Stomach (tissue), 9 donors: ENCODE measurements around the gene NFS1. TPM values are rescaled to one million over a fixed set of nuclear protein-coding genes. Genes with fewer than 3 reads are reported as not detected.

Experiments
- DNase-seq, 2 donors: peaks; one replicate each; pipeline versions ENCODE4 v3.0.0 to v3.0.0-alpha.2; 2013 to 2019
- H3K27ac ChIP-seq, 5 donors: fragments of 200-600 bp in 4 of 5; sonication (generic) in 4 of 5; one replicate each; pipeline ENCODE4 v1.5.1; 2013 to 2019; ENCODE audit warnings: mild to moderate bottlenecking in 1 of 5, moderate library complexity in 1 of 5
- H3K27me3 ChIP-seq, 3 donors: fragments of 200-600 bp; sonication (generic); one replicate each; pipeline ENCODE4 v1.5.1; 2017 to 2019; ENCODE audit warnings: mixed run types in 1 of 3
- H3K36me3 ChIP-seq, 4 donors: fragments of 200-600 bp; sonication (generic); 1 replicate in 3 of 4; 2 replicates in 1 of 4; pipeline ENCODE4 v1.5.1; 2016 to 2019
- H3K4me1 ChIP-seq, 4 donors: fragments of 200-600 bp; sonication (generic); one replicate each; pipeline ENCODE4 v1.5.1; 2016 to 2019
- H3K4me3 ChIP-seq, 4 donors: fragments of 200-600 bp; sonication (generic) in 3 of 4; one replicate each; pipeline ENCODE4 v1.5.1; 2016 to 2019; ENCODE audit warnings: mild to moderate bottlenecking in 1 of 4
- H3K9me3 ChIP-seq, 4 donors: fragments of 200-600 bp; sonication (generic); one replicate each; pipeline ENCODE4 v1.5.1; 2016 to 2019
- EP300 ChIP-seq: sonication (generic); formaldehyde crosslinking; IDR thresholded peaks from one replicate; pipeline ENCODE4 v1.6.1; 2017; ENCODE audit warnings: antibody characterized with exemption
- POLR2A ChIP-seq, 4 donors: fragments of 450-650 bp; IDR thresholded peaks; one replicate each; pipeline ENCODE4 v1.6.1; 2016; ENCODE audit warnings: antibody characterized with exemption in 4 of 4, control low read depth in 2 of 4, mild to moderate bottlenecking in 1 of 4, moderate library complexity in 1 of 4
- POLR2AphosphoS5 ChIP-seq, 3 donors: sonication (generic); formaldehyde crosslinking; IDR thresholded peaks; one replicate each; pipeline ENCODE4 v1.6.1; 2016; ENCODE audit warnings: antibody characterized with exemption in 3 of 3
- WGBS, 5 donors: extraction: QIAGEN DNeasy Blood & Tissue Kit in 3 of 5; methylation state at CpG; one replicate each; pipeline versions ENCODE4 v1.1.5 to v1.1.7; 2013 to 2018; 5-methylcytosine and 5-hydroxymethylcytosine counted together
- intact Hi-C: fragments of 100-400 bp; cut with DNase I; formaldehyde crosslinking; loops from one replicate; pipeline ENCODE4 v1.15.1; 2023; ENCODE audit warnings: low total_unique reads
- polyA plus RNA-seq, 3 donors: library from polyadenylated mRNA; stranded (reverse); fragments of 200-250 nt; gene quantifications; one replicate each; pipeline ENCODE4 v1.2.3, GENCODE V29; 2013
- total RNA-seq, 5 donors: library from RNA; depleted of rRNA; stranded (reverse); fragments of >200 nt; gene quantifications; one replicate each; pipeline versions ENCODE4 v1.1.0 to v1.2.3, GENCODE V29; 2014 to 2016
- TF ChIP-seq, protein P1 (sequence below), 7 experiments: fragments of 450-650 bp in 4 of 7; fragments of 200-600 bp in 3 of 7; sonication (generic) in 3 of 7; IDR thresholded peaks; one replicate each; pipeline ENCODE4 v1.5.1; 2016 to 2019; ENCODE audit warnings: antibody characterized with exemption in 7 of 7, control low read depth in 2 of 7, mild to moderate bottlenecking in 1 of 7
- donor health status: healthy with polysubstance abuse.
- donor health status: Bipolar disorder and iron deficiency.
- donor health status: healthy.

NFS1 gene
- total and polyA plus RNA-seq, 8 donors = 0.58 to 54.2 (median 24.7) TPM

DNA sequence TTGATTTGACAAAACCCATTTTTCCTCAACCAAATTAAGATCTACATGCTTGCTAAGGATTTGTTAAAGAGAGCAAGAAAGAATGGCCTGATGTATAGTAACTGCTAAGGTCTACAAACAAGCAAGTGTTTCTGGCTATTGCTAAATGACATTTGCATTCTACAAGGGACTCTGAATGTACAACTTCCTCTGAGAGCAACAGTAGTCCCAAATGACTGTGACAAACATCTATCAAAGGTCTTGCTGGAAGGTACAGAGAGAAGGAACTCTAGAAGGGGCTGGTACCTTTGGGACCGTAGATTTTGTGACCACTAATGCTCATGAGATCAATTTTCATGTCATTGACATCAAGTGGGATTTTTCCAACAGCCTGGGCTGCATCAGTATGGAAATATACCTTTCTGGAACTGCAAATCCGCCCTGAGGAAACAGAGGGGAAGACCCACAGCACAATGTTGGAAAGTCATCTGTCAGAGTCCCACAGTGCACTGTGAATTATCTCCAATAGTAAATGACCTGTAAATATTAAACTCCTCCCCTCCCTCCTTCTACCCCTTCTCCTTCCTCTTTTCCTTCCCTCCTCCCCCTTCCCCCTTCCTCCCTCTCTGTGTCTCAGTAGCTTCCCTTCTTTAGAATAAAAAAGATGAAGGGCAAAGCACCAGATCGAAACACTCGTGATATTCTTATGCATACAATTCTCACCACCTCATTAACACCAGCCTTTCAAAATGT is 18.5 kb downstream of the NFS1 start:
- intact Hi-C loops = no loop called here
- peaks cover 9 to 84% (median 77%) of the 10 kb centered on the region in 4 donors for H3K36me3 ChIP-seq
- H3K27me3 ChIP-seq = no peaks in the 10 kb centered on the region
- TF ChIP-seq POLR2AphosphoS5 (IDR thresholded peaks at IDR 0.05) (no peak), POLR2A (IDR thresholded peaks at IDR 0.05) (no peak), EP300 (no peak)
- TF ChIP-seq, protein P1, sequence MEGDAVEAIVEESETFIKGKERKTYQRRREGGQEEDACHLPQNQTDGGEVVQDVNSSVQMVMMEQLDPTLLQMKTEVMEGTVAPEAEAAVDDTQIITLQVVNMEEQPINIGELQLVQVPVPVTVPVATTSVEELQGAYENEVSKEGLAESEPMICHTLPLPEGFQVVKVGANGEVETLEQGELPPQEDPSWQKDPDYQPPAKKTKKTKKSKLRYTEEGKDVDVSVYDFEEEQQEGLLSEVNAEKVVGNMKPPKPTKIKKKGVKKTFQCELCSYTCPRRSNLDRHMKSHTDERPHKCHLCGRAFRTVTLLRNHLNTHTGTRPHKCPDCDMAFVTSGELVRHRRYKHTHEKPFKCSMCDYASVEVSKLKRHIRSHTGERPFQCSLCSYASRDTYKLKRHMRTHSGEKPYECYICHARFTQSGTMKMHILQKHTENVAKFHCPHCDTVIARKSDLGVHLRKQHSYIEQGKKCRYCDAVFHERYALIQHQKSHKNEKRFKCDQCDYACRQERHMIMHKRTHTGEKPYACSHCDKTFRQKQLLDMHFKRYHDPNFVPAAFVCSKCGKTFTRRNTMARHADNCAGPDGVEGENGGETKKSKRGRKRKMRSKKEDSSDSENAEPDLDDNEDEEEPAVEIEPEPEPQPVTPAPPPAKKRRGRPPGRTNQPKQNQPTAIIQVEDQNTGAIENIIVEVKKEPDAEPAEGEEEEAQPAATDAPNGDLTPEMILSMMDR (IDR thresholded peaks at IDR 0.05) = no peak
- H3K4me3 ChIP-seq = no peak overlapping the region
- DNase-seq = no peak
- H3K9me3 ChIP-seq = no peaks in the 10 kb centered on the region
- WGBS, 5 donors = 65 to 81% (median 70%) methylated on average over 4 of the region's 4 CpGs
- H3K27ac ChIP-seq = no peak overlapping the region
- peaks cover 0 to 2% (median 0%) of the 10 kb centered on the region in 4 donors for H3K4me1 ChIP-seq

DNA sequence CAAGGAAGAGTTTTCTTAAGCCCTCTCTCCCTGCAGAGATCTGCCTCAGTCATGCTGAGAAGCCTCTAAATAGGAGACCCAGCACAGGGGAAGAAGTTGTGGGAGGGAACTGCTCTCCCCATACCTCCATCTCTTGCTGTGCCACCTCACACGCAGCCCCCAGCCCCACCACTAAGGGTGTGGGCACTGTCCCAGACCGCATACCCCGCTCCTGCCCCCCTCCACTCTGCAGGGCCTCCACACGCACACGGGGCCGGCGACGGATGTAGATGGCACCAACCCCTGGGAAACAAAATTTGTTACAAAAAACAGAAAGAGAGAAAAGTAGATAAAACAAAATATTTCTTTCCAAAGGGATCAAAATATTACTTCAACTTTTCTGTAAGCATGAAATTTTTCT is 24.2 kb downstream of the NFS1 start:
- Histone ChIP-seq H3K36me3 (peaks cover 34 to 94% (median 90%) of the 10 kb centered on the region in 4 donors), H3K4me1 (no peaks in the 10 kb centered on the region), H3K27ac (no peak overlapping the region), H3K27me3 (no peaks in the 10 kb centered on the region), H3K4me3 (no peak overlapping the region), H3K9me3 (no peaks in the 10 kb centered on the region)
- no peak for TF ChIP-seq EP300
- TF ChIP-seq POLR2A (IDR thresholded peaks at IDR 0.05) = no peak
- no peak for TF ChIP-seq POLR2AphosphoS5 (IDR thresholded peaks at IDR 0.05)
- TF ChIP-seq, protein P1 (IDR thresholded peaks at IDR 0.05) = no peak
- 88 to 99% (median 95%) methylated on average over 8 of the region's 8 CpGs for WGBS, 5 donors
- intact Hi-C loops = no loop called here
- DNase-seq = peak in 1 of 2 donors; percentile 16

DNA sequence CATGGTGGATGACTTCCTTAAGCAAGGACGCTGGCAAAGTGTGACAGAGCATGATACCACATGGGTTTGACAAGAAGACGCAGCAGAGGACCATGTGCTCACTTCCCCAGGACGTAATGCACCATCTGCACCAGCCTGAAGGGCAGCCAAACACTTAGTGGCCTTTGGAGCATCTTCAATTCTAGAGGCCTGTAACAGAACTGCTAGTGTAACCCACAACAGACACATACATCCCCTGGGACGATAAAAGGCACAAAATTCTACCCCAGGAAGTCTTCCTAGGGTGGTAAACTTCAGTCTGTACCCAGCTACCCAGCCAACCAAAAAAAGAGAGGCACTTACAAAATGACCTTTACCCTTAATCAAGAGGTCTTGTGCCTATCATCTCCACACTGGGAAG is 25.3 kb downstream of the NFS1 start:
- H3K4me3 ChIP-seq = no peak overlapping the region
- peaks cover 40 to 94% (median 90%) of the 10 kb centered on the region in 4 donors for H3K36me3 ChIP-seq
- H3K27me3 ChIP-seq = no peaks in the 10 kb centered on the region
- WGBS, 5 donors = 86 to 98% (median 92%) methylated on average over 4 of the region's 4 CpGs
- intact Hi-C loops = no loop called here
- no peak overlapping the region for H3K27ac ChIP-seq
- TF ChIP-seq POLR2AphosphoS5 (IDR thresholded peaks at IDR 0.05) (no peak), POLR2A (IDR thresholded peaks at IDR 0.05) (no peak), EP300 (no peak)
- TF ChIP-seq, protein P1 (IDR thresholded peaks at IDR 0.05) = no peak
- DNase-seq = peak in 1 of 2 donors; percentile 11
- no peaks in the 10 kb centered on the region for H3K4me1 ChIP-seq
- no peaks in the 10 kb centered on the region for H3K9me3 ChIP-seq

DNA sequence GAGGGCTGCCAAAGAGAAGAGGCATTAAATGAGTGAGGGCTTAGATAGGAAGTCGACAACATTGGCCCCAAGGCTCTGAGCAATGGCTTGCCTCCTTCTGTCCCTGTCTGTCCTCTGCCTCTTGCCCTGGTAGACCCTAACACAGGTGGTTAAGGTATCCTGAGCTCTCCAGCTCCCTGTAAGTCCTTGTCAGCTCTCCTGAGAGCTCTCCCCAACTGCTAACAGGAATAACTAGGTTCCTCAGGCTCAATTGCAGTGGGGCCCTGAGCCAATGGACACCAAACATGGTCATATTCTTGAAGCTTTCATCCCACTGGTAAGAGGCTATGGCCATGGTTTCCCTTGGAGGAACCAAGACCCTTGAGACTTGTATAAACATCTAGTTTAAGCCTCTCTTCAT is 29.5 kb downstream of the NFS1 start:
- WGBS, 5 donors = 81 to 100% (median 89%) methylated on average over 1 of the region's 1 CpG
- Histone ChIP-seq H3K27ac (no peak overlapping the region), H3K9me3 (no peaks in the 10 kb centered on the region), H3K4me3 (no peak overlapping the region), H3K36me3 (peaks cover 35 to 72% (median 64%) of the 10 kb centered on the region in 4 donors), H3K4me1 (peaks cover 0 to 4% (median 0%) of the 10 kb centered on the region in 4 donors), H3K27me3 (no peaks in the 10 kb centered on the region)
- TF ChIP-seq, protein P1 (IDR thresholded peaks at IDR 0.05) = no peak
- no peak for TF ChIP-seq EP300
- no peak for TF ChIP-seq POLR2A (IDR thresholded peaks at IDR 0.05)
- TF ChIP-seq POLR2AphosphoS5 (IDR thresholded peaks at IDR 0.05) = no peak
- intact Hi-C loops = no loop called here
- no peak for DNase-seq
